GM23338 (cell line): ENCODE measurements around the gene CNTROB. TPM values are rescaled to one million over a fixed set of nuclear protein-coding genes. Genes with fewer than 3 reads are reported as not detected.

Source experiments
- ATAC-seq: fragments of 200-7000 bp; cut with Tn5 transposase; 3 replicates; pipeline ENCODE4 v1.9.1; 2020
- DNase-seq: peaks from one replicate; pipeline ENCODE4 v3.0.0-alpha.2; 2015; ENCODE audit warnings: low spot score
- H2AFZ ChIP-seq: fragments of 200-600 bp; sonication (generic); 2 replicates; pipeline ENCODE4 v1.8.0; 2016; ENCODE audit warnings: antibody characterized with exemption, mild to moderate bottlenecking, moderate library complexity
- H3F3A ChIP-seq: fragments of 200-600 bp; sonication (generic); replicated peaks from 2 replicates; pipeline ENCODE4 v1.8.0; 2017; ENCODE audit warnings: antibody characterized with exemption, mixed run types, low read depth
- H3K27ac ChIP-seq: fragments of 200-600 bp; sonication (generic); 2 replicates; pipeline ENCODE4 v1.6.1; 2016; ENCODE audit warnings: low read depth
- H3K27me3 ChIP-seq: fragments of 200-600 bp; sonication (generic); 2 replicates; pipeline ENCODE4 v1.8.0; 2016; ENCODE audit warnings: mild to moderate bottlenecking, mixed run types, moderate library complexity; ENCODE audit not compliant: insufficient read depth
- H3K36me3 ChIP-seq: fragments of 200-600 bp; sonication (generic); 2 replicates; pipeline ENCODE4 v1.8.0; 2016; ENCODE audit warnings: mild to moderate bottlenecking; ENCODE audit not compliant: insufficient read depth
- H3K4me1 ChIP-seq: fragments of 200-600 bp; sonication (generic); 2 replicates; pipeline ENCODE4 v1.8.0; 2016; ENCODE audit warnings: mild to moderate bottlenecking, moderate library complexity; ENCODE audit not compliant: insufficient read depth
- H3K4me2 ChIP-seq: fragments of 200-600 bp; sonication (generic); 2 replicates; pipeline ENCODE4 v1.7.1; 2017; ENCODE audit warnings: mixed run types
- H3K4me3 ChIP-seq: fragments of 200-600 bp; sonication (generic); 2 replicates; pipeline ENCODE4 v1.6.1; 2016; ENCODE audit warnings: mixed run types
- H3K79me2 ChIP-seq: fragments of 200-600 bp; sonication (generic); replicated peaks from 2 replicates; pipeline ENCODE4 v1.8.0; 2017; ENCODE audit warnings: mild to moderate bottlenecking; ENCODE audit not compliant: insufficient read depth
- H3K9me2 ChIP-seq: fragments of 200-600 bp; sonication (generic); 2 replicates; pipeline ENCODE4 v1.8.0; 2017; ENCODE audit not compliant: insufficient read depth
- H4K20me1 ChIP-seq: fragments of 200-600 bp; sonication (generic); replicated peaks from 2 replicates; pipeline ENCODE4 v1.8.0; 2017; ENCODE audit warnings: mild to moderate bottlenecking; ENCODE audit not compliant: insufficient read depth
- H3K27ac Mint-ChIP-seq: 2 replicates; pipeline ENCODE4 v1.8.0; 2020; ENCODE audit warnings: inconsistent platforms, mild to moderate bottlenecking, moderate library complexity, mixed read lengths
- H3K27me3 Mint-ChIP-seq: 3 replicates; pipeline ENCODE4 v1.8.0; 2022; ENCODE audit warnings: low read depth, mild to moderate bottlenecking, moderate library complexity, mixed read lengths, inconsistent platforms; ENCODE audit not compliant: insufficient read depth, poor library complexity
- H3K36me3 Mint-ChIP-seq: 3 replicates; pipeline ENCODE4 v1.8.0; 2021; ENCODE audit warnings: low read depth, mild to moderate bottlenecking, inconsistent platforms, moderate library complexity, mixed read lengths
- H3K4me1 Mint-ChIP-seq: 3 replicates; pipeline ENCODE4 v1.8.0; 2020; ENCODE audit warnings: mild to moderate bottlenecking, inconsistent platforms, mixed read lengths
- H3K4me3 Mint-ChIP-seq: 3 replicates; pipeline ENCODE4 v1.8.0; 2021; ENCODE audit warnings: moderate library complexity, mild to moderate bottlenecking, inconsistent platforms, mixed read lengths
- H3K9me3 Mint-ChIP-seq: 3 replicates; pipeline ENCODE4 v1.8.0; 2020; ENCODE audit warnings: moderate library complexity, mild to moderate bottlenecking, inconsistent platforms, mixed read lengths
- CREB1 ChIP-seq: fragments of 250-450 bp; sonication (Bioruptor Pico); IDR thresholded peaks from 2 replicates; pipeline ENCODE4 v1.5.0; 2020; ENCODE audit warnings: low read depth, mild to moderate bottlenecking, moderate library complexity
- EZH2 ChIP-seq: fragments of 200-600 bp; sonication (generic); IDR thresholded peaks from one replicate; pipeline ENCODE4 v1.8.0; 2017; ENCODE audit warnings: antibody characterized with exemption, mild to moderate bottlenecking, low read depth; ENCODE audit not compliant: unreplicated experiment
- EZH2phosphoT487 ChIP-seq: fragments of 200-600 bp; sonication (generic); IDR thresholded peaks from one replicate; pipeline ENCODE4 v1.8.1; 2018; ENCODE audit warnings: antibody characterized with exemption; ENCODE audit not compliant: unreplicated experiment
- JUNB ChIP-seq: IDR thresholded peaks from one replicate; pipeline ENCODE4 v1.6.1; 2016; ENCODE audit warnings: antibody characterized with exemption; ENCODE audit not compliant: unreplicated experiment
- NANOG ChIP-seq: IDR thresholded peaks from 2 replicates; pipeline ENCODE4 v1.6.1; 2016; ENCODE audit warnings: antibody characterized with exemption, borderline replicate concordance
- POLR2AphosphoS5 ChIP-seq: IDR thresholded peaks from 2 replicates; pipeline ENCODE4 v1.6.1; 2016; ENCODE audit warnings: antibody characterized with exemption, low read depth
- REST ChIP-seq: IDR thresholded peaks from one replicate; pipeline ENCODE4 v1.6.1; 2018; ENCODE audit warnings: antibody characterized with exemption; ENCODE audit not compliant: unreplicated experiment
- STAT1 ChIP-seq: IDR thresholded peaks from one replicate; pipeline ENCODE4 v1.6.1; 2016; ENCODE audit warnings: antibody characterized with exemption; ENCODE audit not compliant: unreplicated experiment
- ZNF114 ChIP-seq: fragments of 250-450 bp; sonication (Bioruptor Pico); IDR thresholded peaks from 2 replicates; pipeline ENCODE4 v1.5.0; 2020; ENCODE audit warnings: mild to moderate bottlenecking, moderate library complexity
- ZNF331 ChIP-seq: fragments of 250-450 bp; sonication (Bioruptor Pico); IDR thresholded peaks from 2 replicates; pipeline ENCODE4 v1.5.0; 2020; ENCODE audit warnings: low read depth, mild to moderate bottlenecking, moderate library complexity
- polyA plus RNA-seq: library from polyadenylated mRNA; unstranded; fragments of >200 nt; fragmentation: Nextera tagmentation; extraction: Ambion mirVana; gene quantifications from 2 replicates; pipeline ENCODE4 v1.2.1, GENCODE V29; 2016
- total RNA-seq: library from RNA; depleted of rRNA; stranded (reverse); fragments of >200 nt; shearing (Covaris generic); gene quantifications from 2 replicates; pipeline ENCODE4 v1.2.3, GENCODE V29; 2014
- TF ChIP-seq, protein P1 (sequence below): IDR thresholded peaks from 2 replicates; pipeline ENCODE4 v1.6.1; 2016; ENCODE audit warnings: antibody characterized with exemption
- TF ChIP-seq, protein P2 (sequence below), 2 experiments: fragments of 200-600 bp in 1 of 2; sonication (generic) in 1 of 2; conservative IDR thresholded peaks; 2 replicates each; pipeline versions ENCODE4 v1.5.1 to v1.6.1; 2016 to 2017; ENCODE audit warnings: antibody characterized with exemption in 2 of 2, low read depth in 2 of 2, mild to moderate bottlenecking in 2 of 2, moderate library complexity in 1 of 2

The CNTROB gene
- total and polyA plus RNA-seq, 2 experiments from 2014 or later, result 16.3 to 18.5 TPM

DNA sequence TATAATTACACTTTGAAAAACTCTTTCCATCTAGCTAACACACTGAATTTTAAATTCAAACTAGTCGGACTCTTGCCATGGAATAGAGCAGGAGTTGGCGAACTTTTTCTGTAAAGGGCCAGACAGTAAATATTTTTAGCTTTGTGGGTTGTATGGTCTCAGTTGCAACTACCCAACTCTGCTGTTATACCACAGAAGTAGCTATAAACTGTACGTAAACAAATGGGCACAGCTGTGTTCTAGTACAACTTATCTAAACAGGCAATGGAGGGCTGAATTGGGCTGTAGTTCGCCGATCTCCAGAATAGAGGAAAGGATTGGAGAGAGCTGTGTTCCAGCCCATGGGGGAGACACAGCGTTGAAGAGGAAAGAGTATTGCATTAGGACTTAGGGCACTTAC is 8.7 kb downstream of the CNTROB start (continued):
- TF ChIP-seq REST, result no peak
- no peak for TF ChIP-seq EZH2phosphoT487
- TF ChIP-seq, protein P1, sequence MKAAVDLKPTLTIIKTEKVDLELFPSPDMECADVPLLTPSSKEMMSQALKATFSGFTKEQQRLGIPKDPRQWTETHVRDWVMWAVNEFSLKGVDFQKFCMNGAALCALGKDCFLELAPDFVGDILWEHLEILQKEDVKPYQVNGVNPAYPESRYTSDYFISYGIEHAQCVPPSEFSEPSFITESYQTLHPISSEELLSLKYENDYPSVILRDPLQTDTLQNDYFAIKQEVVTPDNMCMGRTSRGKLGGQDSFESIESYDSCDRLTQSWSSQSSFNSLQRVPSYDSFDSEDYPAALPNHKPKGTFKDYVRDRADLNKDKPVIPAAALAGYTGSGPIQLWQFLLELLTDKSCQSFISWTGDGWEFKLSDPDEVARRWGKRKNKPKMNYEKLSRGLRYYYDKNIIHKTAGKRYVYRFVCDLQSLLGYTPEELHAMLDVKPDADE, result no peak
- no peak for TF ChIP-seq STAT1

GRCh38 chr17:7943291-7943690 is 11.3 kb downstream of the CNTROB start:
- Histone ChIP-seq H3K79me2 (no peaks in the 10 kb centered on the region), H3F3A (no peaks in the 10 kb centered on the region), H3K36me3 (no peaks in the 10 kb centered on the region; the same call in 1 of the 2 replicates), H3K9me2 (no peaks in the 10 kb centered on the region), H3K27ac (no peak overlapping the region), H3K4me3 (no peak overlapping the region), H3K27me3 (no peaks in the 10 kb centered on the region), H3K4me2 (no peak overlapping the region), H4K20me1 (no peaks in the 10 kb centered on the region; the same call in none of the 2 replicates), H3K4me1 (no peaks in the 10 kb centered on the region), H2AFZ (no peak overlapping the region)
- Mint-ChIP-seq H3K9me3 (no peaks in the 10 kb centered on the region), H3K27me3 (peaks cover 5% of the 10 kb centered on the region), H3K27ac (no peak overlapping the region), H3K4me1 (no peaks in the 10 kb centered on the region), H3K36me3 (peaks cover 69% of the 10 kb centered on the region), H3K4me3 (no peak overlapping the region)
- ATAC-seq (no peak), DNase-seq (no peak)
- no peak for TF ChIP-seq STAT1
- no peak for TF ChIP-seq EZH2
- no peak for TF ChIP-seq ZNF114 (CRISPR knock-in tag)
- no peak for TF ChIP-seq ZNF331 (CRISPR knock-in tag)
- no peak for TF ChIP-seq NANOG
- TF ChIP-seq POLR2AphosphoS5, result no peak
- TF ChIP-seq, protein P2, sequence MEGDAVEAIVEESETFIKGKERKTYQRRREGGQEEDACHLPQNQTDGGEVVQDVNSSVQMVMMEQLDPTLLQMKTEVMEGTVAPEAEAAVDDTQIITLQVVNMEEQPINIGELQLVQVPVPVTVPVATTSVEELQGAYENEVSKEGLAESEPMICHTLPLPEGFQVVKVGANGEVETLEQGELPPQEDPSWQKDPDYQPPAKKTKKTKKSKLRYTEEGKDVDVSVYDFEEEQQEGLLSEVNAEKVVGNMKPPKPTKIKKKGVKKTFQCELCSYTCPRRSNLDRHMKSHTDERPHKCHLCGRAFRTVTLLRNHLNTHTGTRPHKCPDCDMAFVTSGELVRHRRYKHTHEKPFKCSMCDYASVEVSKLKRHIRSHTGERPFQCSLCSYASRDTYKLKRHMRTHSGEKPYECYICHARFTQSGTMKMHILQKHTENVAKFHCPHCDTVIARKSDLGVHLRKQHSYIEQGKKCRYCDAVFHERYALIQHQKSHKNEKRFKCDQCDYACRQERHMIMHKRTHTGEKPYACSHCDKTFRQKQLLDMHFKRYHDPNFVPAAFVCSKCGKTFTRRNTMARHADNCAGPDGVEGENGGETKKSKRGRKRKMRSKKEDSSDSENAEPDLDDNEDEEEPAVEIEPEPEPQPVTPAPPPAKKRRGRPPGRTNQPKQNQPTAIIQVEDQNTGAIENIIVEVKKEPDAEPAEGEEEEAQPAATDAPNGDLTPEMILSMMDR (conservative IDR thresholded peaks at IDR 0.05; ENCODE audit: low read depth in 2 of 2), result no peak
- TF ChIP-seq CREB1 (CRISPR knock-in tag), result no peak
- TF ChIP-seq EZH2phosphoT487, result no peak
- TF ChIP-seq REST, result no peak
- TF ChIP-seq JUNB, result no peak
